ENCODE data around the gene IFNAR2.
A peak's percentile ranks its signal among the peaks of the same experiment; 100 is the strongest.

The IFNAR2 gene

DNA sequence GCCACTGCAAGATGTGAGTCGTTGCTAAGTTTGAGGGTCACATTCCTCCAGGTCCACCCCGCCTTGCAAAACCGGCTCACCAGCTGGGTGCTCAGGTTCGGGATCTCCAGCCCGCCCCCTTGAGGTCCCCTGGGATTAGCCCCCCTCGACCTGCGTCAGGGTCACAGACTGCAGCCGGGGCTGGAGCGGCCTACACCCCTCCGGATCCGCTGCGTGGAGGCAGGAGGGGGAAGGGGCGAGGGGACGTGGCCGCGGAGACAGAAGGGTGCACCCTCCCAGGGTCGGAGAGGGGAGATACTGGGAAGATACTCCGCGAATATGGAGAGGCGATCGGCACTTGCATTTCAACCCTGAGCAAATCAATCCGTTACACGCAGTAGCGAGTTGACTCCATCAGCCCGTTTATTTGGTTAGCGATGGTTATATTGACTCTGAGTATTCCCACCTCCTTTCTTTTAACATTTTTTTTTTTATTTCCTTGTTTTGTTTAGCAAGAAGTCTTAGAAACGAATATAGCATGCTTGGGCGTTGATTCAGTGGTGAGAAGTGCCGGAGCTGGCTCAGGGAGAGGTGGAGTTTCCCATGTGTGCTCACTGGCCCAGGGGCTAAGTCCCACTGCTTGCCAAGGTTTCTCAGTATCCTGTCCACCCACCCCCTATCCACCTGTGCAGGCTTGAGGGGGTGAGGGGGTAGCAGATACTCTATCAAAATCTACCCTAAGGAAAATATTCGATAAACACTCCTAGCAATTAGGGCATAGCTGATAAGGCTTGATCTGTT, 997 bp downstream of the IFNAR2 start:
- Histone ChIP-seq H3K9me3 (ENCODE audit: control insufficient read depth, insufficient read depth, low read depth, low read length) (no peaks in the 10 kb centered on the region), H3K27ac (ENCODE audit: extremely low read depth, low read depth, low read length) (peak overlapping the region; percentile 89; the same call in 1 of the 2 replicates), H3K4me3 (ENCODE audit: low read depth, low read length) (peak overlapping the region; percentile 79), H3K36me3 (ENCODE audit: control insufficient read depth in 2 of 2, insufficient read depth in 1 of 2, low read length in 2 of 2) (no peaks in the 10 kb centered on the region), H3K4me1 (ENCODE audit: control insufficient read depth, insufficient read depth, low read length) (peaks cover 9% of the 10 kb centered on the region)
- ChIA-PET CTCF (no interaction called here), POLR2A (interaction anchor here (1.2 to 1.5 kb wide), 2 partner anchors 94 to 214 kb away, joined by 4 to 5 read pairs; partner anchors contain the start of gene IFNAR1)
- TF ChIP-seq ZXDB (tag by site-specific recombination; IDR thresholded peaks at IDR 0.05) = no peak
- TF ChIP-seq ZNF169 (tag by site-specific recombination; IDR thresholded peaks at IDR 0.05) = no peak
- TF ChIP-seq ZNF184 (tag by site-specific recombination; IDR thresholded peaks at IDR 0.05) = peak; percentile 68; the same call in 1 of the 2 replicates
- peak; percentile 90 for TF ChIP-seq GLIS2 (tag by site-specific recombination; IDR thresholded peaks at IDR 0.05)
- TF ChIP-seq ZNF223 (tag by site-specific recombination; IDR thresholded peaks at IDR 0.05) = no peak
- no peak for TF ChIP-seq ZNF157 (tag by site-specific recombination; IDR thresholded peaks at IDR 0.05)
- peak; percentile 90 for TF ChIP-seq ZNF600 (tag by site-specific recombination; IDR thresholded peaks at IDR 0.05)
- TF ChIP-seq, protein P1, sequence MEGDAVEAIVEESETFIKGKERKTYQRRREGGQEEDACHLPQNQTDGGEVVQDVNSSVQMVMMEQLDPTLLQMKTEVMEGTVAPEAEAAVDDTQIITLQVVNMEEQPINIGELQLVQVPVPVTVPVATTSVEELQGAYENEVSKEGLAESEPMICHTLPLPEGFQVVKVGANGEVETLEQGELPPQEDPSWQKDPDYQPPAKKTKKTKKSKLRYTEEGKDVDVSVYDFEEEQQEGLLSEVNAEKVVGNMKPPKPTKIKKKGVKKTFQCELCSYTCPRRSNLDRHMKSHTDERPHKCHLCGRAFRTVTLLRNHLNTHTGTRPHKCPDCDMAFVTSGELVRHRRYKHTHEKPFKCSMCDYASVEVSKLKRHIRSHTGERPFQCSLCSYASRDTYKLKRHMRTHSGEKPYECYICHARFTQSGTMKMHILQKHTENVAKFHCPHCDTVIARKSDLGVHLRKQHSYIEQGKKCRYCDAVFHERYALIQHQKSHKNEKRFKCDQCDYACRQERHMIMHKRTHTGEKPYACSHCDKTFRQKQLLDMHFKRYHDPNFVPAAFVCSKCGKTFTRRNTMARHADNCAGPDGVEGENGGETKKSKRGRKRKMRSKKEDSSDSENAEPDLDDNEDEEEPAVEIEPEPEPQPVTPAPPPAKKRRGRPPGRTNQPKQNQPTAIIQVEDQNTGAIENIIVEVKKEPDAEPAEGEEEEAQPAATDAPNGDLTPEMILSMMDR (tag by site-specific recombination; IDR thresholded peaks at IDR 0.05) = peak; percentile 87; the same call in 1 of the 2 replicates
- peak; percentile 23; the same call in 1 of the 2 replicates for TF ChIP-seq KLF8 (tag by site-specific recombination; IDR thresholded peaks at IDR 0.05)
- TF ChIP-seq ZNF747 (tag by site-specific recombination; IDR thresholded peaks at IDR 0.05) = no peak
- TF ChIP-seq, protein P2, sequence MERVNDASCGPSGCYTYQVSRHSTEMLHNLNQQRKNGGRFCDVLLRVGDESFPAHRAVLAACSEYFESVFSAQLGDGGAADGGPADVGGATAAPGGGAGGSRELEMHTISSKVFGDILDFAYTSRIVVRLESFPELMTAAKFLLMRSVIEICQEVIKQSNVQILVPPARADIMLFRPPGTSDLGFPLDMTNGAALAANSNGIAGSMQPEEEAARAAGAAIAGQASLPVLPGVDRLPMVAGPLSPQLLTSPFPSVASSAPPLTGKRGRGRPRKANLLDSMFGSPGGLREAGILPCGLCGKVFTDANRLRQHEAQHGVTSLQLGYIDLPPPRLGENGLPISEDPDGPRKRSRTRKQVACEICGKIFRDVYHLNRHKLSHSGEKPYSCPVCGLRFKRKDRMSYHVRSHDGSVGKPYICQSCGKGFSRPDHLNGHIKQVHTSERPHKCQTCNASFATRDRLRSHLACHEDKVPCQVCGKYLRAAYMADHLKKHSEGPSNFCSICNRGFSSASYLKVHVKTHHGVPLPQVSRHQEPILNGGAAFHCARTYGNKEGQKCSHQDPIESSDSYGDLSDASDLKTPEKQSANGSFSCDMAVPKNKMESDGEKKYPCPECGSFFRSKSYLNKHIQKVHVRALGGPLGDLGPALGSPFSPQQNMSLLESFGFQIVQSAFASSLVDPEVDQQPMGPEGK (tag by site-specific recombination; IDR thresholded peaks at IDR 0.05) = peak; percentile 81
- TF ChIP-seq ZBTB48 (tag by site-specific recombination; IDR thresholded peaks at IDR 0.05) = peak; percentile 9; the same call in 1 of the 2 replicates
- TF ChIP-seq ZNF146 (tag by site-specific recombination; IDR thresholded peaks at IDR 0.05) = no peak
- TF ChIP-seq ZBTB8A (tag by site-specific recombination; IDR thresholded peaks at IDR 0.05) = 0 out of 2 replicates have a peak, but pooled peaks have one; percentile 22
- TF ChIP-seq, protein P3, sequence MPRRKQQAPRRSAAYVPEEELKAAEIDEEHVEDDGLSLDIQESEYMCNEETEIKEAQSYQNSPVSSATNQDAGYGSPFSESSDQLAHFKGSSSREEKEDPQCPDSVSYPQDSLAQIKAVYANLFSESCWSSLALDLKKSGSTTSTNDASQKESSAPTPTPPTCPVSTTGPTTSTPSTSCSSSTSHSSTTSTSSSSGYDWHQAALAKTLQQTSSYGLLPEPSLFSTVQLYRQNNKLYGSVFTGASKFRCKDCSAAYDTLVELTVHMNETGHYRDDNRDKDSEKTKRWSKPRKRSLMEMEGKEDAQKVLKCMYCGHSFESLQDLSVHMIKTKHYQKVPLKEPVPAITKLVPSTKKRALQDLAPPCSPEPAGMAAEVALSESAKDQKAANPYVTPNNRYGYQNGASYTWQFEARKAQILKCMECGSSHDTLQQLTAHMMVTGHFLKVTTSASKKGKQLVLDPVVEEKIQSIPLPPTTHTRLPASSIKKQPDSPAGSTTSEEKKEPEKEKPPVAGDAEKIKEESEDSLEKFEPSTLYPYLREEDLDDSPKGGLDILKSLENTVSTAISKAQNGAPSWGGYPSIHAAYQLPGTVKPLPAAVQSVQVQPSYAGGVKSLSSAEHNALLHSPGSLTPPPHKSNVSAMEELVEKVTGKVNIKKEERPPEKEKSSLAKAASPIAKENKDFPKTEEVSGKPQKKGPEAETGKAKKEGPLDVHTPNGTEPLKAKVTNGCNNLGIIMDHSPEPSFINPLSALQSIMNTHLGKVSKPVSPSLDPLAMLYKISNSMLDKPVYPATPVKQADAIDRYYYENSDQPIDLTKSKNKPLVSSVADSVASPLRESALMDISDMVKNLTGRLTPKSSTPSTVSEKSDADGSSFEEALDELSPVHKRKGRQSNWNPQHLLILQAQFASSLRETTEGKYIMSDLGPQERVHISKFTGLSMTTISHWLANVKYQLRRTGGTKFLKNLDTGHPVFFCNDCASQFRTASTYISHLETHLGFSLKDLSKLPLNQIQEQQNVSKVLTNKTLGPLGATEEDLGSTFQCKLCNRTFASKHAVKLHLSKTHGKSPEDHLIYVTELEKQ (tag by site-specific recombination; IDR thresholded peaks at IDR 0.05; ENCODE audit: borderline replicate concordance) = 0 out of 2 replicates have a peak, but pooled peaks have one; percentile 20
- no peak for TF ChIP-seq PRDM1 (tag by site-specific recombination; IDR thresholded peaks at IDR 0.05)
- TF ChIP-seq, protein P4, sequence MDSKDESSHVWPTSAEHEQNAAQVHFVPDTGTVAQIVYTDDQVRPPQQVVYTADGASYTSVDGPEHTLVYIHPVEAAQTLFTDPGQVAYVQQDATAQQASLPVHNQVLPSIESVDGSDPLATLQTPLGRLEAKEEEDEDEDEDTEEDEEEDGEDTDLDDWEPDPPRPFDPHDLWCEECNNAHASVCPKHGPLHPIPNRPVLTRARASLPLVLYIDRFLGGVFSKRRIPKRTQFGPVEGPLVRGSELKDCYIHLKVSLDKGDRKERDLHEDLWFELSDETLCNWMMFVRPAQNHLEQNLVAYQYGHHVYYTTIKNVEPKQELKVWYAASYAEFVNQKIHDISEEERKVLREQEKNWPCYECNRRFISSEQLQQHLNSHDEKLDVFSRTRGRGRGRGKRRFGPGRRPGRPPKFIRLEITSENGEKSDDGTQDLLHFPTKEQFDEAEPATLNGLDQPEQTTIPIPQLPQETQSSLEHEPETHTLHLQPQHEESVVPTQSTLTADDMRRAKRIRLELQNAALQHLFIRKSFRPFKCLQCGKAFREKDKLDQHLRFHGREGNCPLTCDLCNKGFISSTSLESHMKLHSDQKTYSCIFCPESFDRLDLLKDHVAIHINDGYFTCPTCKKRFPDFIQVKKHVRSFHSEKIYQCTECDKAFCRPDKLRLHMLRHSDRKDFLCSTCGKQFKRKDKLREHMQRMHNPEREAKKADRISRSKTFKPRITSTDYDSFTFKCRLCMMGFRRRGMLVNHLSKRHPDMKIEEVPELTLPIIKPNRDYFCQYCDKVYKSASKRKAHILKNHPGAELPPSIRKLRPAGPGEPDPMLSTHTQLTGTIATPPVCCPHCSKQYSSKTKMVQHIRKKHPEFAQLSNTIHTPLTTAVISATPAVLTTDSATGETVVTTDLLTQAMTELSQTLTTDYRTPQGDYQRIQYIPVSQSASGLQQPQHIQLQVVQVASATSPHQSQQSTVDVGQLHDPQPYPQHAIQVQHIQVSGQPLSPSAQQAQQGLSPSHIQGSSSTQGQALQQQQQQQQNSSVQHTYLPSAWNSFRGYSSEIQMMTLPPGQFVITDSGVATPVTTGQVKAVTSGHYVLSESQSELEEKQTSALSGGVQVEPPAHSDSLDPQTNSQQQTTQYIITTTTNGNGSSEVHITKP (tag by site-specific recombination; IDR thresholded peaks at IDR 0.05) = peak; percentile 80
- TF ChIP-seq ZNF394 (tag by site-specific recombination; IDR thresholded peaks at IDR 0.05; ENCODE audit: borderline replicate concordance) = peak; percentile 55; the same call in 1 of the 2 replicates
- no peak; the same call in 1 of the 2 replicates for TF ChIP-seq SP3 (tag by site-specific recombination; IDR thresholded peaks at IDR 0.05)
- peak; percentile 68 for TF ChIP-seq ZBTB20 (tag by site-specific recombination; IDR thresholded peaks at IDR 0.05)
- TF ChIP-seq KLF9 (tag by site-specific recombination; IDR thresholded peaks at IDR 0.05; ENCODE audit: low read depth) = 0 out of 2 replicates have a peak, but pooled peaks have one; percentile 10
- TF ChIP-seq, protein P5, sequence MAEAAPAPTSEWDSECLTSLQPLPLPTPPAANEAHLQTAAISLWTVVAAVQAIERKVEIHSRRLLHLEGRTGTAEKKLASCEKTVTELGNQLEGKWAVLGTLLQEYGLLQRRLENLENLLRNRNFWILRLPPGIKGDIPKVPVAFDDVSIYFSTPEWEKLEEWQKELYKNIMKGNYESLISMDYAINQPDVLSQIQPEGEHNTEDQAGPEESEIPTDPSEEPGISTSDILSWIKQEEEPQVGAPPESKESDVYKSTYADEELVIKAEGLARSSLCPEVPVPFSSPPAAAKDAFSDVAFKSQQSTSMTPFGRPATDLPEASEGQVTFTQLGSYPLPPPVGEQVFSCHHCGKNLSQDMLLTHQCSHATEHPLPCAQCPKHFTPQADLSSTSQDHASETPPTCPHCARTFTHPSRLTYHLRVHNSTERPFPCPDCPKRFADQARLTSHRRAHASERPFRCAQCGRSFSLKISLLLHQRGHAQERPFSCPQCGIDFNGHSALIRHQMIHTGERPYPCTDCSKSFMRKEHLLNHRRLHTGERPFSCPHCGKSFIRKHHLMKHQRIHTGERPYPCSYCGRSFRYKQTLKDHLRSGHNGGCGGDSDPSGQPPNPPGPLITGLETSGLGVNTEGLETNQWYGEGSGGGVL (tag by site-specific recombination; IDR thresholded peaks at IDR 0.05) = peak; percentile 93
- peak; percentile 22; the same call in 1 of the 2 replicates for TF ChIP-seq KLF1 (tag by site-specific recombination; IDR thresholded peaks at IDR 0.05)
- 0 out of 2 replicates have a peak, but pooled peaks have one; percentile 12 for TF ChIP-seq ZNF629 (tag by site-specific recombination; IDR thresholded peaks at IDR 0.05)
